Trophoblast cell (in vitro differentiated cells and primary cell): ENCODE measurements around the gene AXIN2.

Experiments used
- DNase-seq, 2 donors: peaks; one replicate each; pipeline ENCODE4 v3.0.0-alpha.2; 2016
- H2AFZ ChIP-seq: 2 replicates; pipeline ENCODE4 v1.6.1; 2013; ENCODE audit warnings: low read length, moderate library complexity, mild to moderate bottlenecking; ENCODE audit not compliant: insufficient read depth, poor library complexity
- H2AK5ac ChIP-seq: 2 replicates; pipeline ENCODE4 v1.6.1; 2013; ENCODE audit warnings: mild to moderate bottlenecking, low read length
- H2BK120ac ChIP-seq: 2 replicates; pipeline ENCODE4 v1.6.1; 2013; ENCODE audit warnings: low read length, mild to moderate bottlenecking, moderate library complexity; ENCODE audit not compliant: insufficient read depth, poor library complexity
- H2BK12ac ChIP-seq: 2 replicates; pipeline ENCODE4 v1.6.1; 2013; ENCODE audit warnings: mild to moderate bottlenecking, low read length, moderate library complexity
- H2BK5ac ChIP-seq: 2 replicates; pipeline ENCODE4 v1.6.1; 2013; ENCODE audit warnings: low read length, low read depth, moderate library complexity, mild to moderate bottlenecking; ENCODE audit not compliant: poor library complexity
- H3K14ac ChIP-seq: 2 replicates; pipeline ENCODE4 v1.6.1; 2013; ENCODE audit warnings: mild to moderate bottlenecking, low read length
- H3K18ac ChIP-seq: 2 replicates; pipeline ENCODE4 v1.6.1; 2013; ENCODE audit warnings: mild to moderate bottlenecking, low read length
- H3K23ac ChIP-seq: 2 replicates; pipeline ENCODE4 v1.6.1; 2013; ENCODE audit warnings: low read length
- H3K27ac ChIP-seq: 2 replicates; pipeline ENCODE4 v1.5.1; 2013; ENCODE audit warnings: low read depth, mild to moderate bottlenecking, inconsistent platforms, low read length, moderate library complexity
- H3K27me3 ChIP-seq: 2 replicates; pipeline ENCODE4 v1.6.1; 2013; ENCODE audit warnings: inconsistent platforms, mild to moderate bottlenecking, low read length, moderate library complexity; ENCODE audit not compliant: insufficient read depth
- H3K36me3 ChIP-seq, 2 experiments: 1 replicate in 1 of 2; 2 replicates in 1 of 2; pipeline ENCODE4 v1.6.1; 2013; ENCODE audit warnings: low read length in 2 of 2, mild to moderate bottlenecking in 2 of 2, moderate library complexity in 1 of 2; ENCODE audit not compliant: insufficient read depth in 2 of 2, control insufficient read depth in 1 of 2
- H3K4ac ChIP-seq: 2 replicates; pipeline ENCODE4 v1.6.1; 2013; ENCODE audit warnings: low read depth, mild to moderate bottlenecking, low read length, moderate library complexity
- H3K4me1 ChIP-seq, 2 experiments: 1 replicate in 1 of 2; 2 replicates in 1 of 2; pipeline ENCODE4 v1.6.1; 2013; ENCODE audit warnings: low read length in 2 of 2, mild to moderate bottlenecking in 2 of 2, moderate library complexity in 1 of 2; ENCODE audit not compliant: insufficient read depth in 2 of 2, control insufficient read depth in 1 of 2
- H3K4me2 ChIP-seq: 2 replicates; pipeline ENCODE4 v1.6.1; 2013; ENCODE audit warnings: inconsistent platforms, mild to moderate bottlenecking, low read length, moderate library complexity
- H3K4me3 ChIP-seq: 2 replicates; pipeline ENCODE4 v1.5.1; 2013; ENCODE audit warnings: mild to moderate bottlenecking, low read depth, low read length, inconsistent platforms
- H3K79me1 ChIP-seq: one replicate; pipeline ENCODE4 v1.6.1; 2013; ENCODE audit warnings: low read length
- H3K79me2 ChIP-seq: 2 replicates; pipeline ENCODE4 v1.6.1; 2013; ENCODE audit warnings: low read length, mild to moderate bottlenecking; ENCODE audit not compliant: control insufficient read depth, insufficient read depth, poor library complexity
- H3K9ac ChIP-seq: 2 replicates; pipeline ENCODE4 v1.6.1; 2013; ENCODE audit warnings: mild to moderate bottlenecking, low read length
- H3K9me3 ChIP-seq: 2 replicates; pipeline ENCODE4 v1.6.1; 2013; ENCODE audit warnings: low read depth, mild to moderate bottlenecking, control low read depth, inconsistent platforms, low read length; ENCODE audit not compliant: insufficient read depth
- H4K12ac ChIP-seq: 2 replicates; pipeline ENCODE4 v1.6.1; 2013; ENCODE audit warnings: low read depth, mild to moderate bottlenecking, low read length, moderate library complexity
- H4K8ac ChIP-seq: 2 replicates; pipeline ENCODE4 v1.6.1; 2013; ENCODE audit warnings: low read depth, mild to moderate bottlenecking, low read length, moderate library complexity
- H4K91ac ChIP-seq: one replicate; pipeline ENCODE4 v1.6.1; 2013; ENCODE audit warnings: low read depth, mild to moderate bottlenecking, low read length, moderate library complexity
- WGBS: extraction: QIAGEN DNeasy Blood & Tissue Kit; methylation state at CpG from one replicate; pipeline ENCODE4 v1.1.7; 2013; ENCODE audit warnings: missing lambda C conversion rate; ENCODE audit not compliant: insufficient read length, insufficient coverage; ENCODE audit errors: extremely low coverage; 5-methylcytosine and 5-hydroxymethylcytosine counted together

Gene AXIN2

DNA sequence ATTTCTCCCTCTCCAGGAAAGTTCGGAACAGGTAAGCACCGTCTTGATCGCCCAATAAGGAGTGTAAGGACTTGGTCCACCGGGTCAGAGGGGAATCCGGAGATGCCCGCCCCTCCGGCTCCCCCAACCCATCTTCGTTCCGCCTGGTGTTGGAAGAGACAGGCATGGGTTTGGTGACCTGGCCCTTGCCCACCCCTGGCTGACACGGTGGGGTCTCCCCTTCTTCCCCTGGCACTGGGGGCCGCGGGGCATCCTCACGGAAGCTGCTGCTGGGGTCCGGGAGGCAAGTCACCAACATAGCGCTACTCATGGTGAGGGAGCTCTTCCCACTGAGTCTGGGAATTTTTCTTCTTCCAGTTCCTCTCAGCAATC lies 3.2 kb downstream of the AXIN2 start:
- no peak overlapping the region for H3K18ac ChIP-seq
- peaks cover 12 to 18% of the 10 kb centered on the region in 2 experiments for H3K4me1 ChIP-seq
- H3K4ac ChIP-seq, result peak overlapping the region; percentile 34
- peak overlapping the region; percentile 75 for H3K4me2 ChIP-seq
- no peak overlapping the region for H3K14ac ChIP-seq
- H3K4me3 ChIP-seq, result no peak overlapping the region
- no peaks in the 10 kb centered on the region for H3K27me3 ChIP-seq
- WGBS, result no CpG with 5 or more reads among the region's 15 CpGs
- H3K27ac ChIP-seq, result no peak overlapping the region
- H3K9ac ChIP-seq, result no peak overlapping the region
- H2AFZ ChIP-seq, result no peak overlapping the region
- H4K8ac ChIP-seq, result no peak overlapping the region
- H2BK12ac ChIP-seq, result no peak overlapping the region
- peaks cover 12% of the 10 kb centered on the region for H3K79me2 ChIP-seq
- no peak overlapping the region for H3K23ac ChIP-seq
- H2BK5ac ChIP-seq, result no peak overlapping the region
- peaks cover 16% of the 10 kb centered on the region for H3K79me1 ChIP-seq
- DNase-seq, result no peak
- peaks cover 11 to 15% of the 10 kb centered on the region in 2 experiments for H3K36me3 ChIP-seq
- H3K9me3 ChIP-seq, result peaks cover 1% of the 10 kb centered on the region
- no peak overlapping the region for H2BK120ac ChIP-seq
- no peak overlapping the region for H2AK5ac ChIP-seq
- H4K12ac ChIP-seq, result no peak overlapping the region
- no peak overlapping the region for H4K91ac ChIP-seq

DNA sequence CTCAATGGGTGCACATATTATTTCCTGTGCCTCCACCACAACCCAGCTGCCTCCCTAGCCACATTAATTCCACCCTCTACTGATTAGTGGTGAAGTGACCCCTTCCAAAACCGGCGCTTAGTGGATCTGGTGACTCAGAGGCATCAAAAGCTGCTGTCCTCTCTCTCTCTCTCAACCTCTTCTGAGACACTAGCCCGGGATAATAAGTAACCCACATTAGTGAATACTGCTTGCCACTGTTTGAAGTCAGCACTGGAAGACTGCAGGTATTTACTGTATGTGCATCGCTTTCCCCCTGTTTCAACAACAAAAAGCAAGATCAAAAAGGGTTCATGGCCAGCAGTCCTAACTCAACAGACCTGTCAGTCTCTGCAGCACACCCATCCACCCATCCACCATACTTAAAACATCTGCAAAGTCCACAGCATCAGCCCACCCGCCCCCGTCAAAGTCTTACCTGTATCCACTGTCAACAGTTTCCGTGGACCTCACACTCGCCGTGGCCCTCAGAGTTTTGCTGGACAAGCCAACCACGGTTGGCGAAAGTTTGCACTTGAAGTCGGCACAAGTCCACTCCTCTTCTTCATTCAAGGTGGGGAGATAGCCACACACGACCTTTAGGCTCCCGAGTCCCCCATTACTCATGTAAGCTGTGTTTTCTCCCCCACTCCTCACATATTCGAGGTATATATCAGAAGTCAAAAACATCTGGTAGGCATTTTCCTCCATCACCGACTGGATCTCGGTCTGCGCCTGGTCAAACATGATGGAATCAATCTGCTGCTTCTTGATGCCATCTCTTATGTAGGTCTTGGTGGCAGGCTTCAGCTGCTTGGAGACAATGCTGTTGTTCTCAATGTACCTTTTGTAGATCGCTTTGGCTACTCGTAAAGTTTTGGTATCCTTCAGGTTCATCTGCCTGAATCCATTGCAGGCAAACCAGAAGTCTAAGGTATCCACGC lies 3.8 kb downstream of the AXIN2 start:
- Histone ChIP-seq H3K27ac (no peak overlapping the region), H2BK120ac (no peak overlapping the region), H3K4me3 (no peak overlapping the region), H3K4me1 (peaks cover 12 to 18% of the 10 kb centered on the region in 2 experiments), H3K4me2 (peak overlapping the region; percentile 19), H4K91ac (no peak overlapping the region), H3K9ac (peak overlapping the region; percentile 29), H3K18ac (peak overlapping the region; percentile 38), H3K27me3 (no peaks in the 10 kb centered on the region), H2AK5ac (no peak overlapping the region), H4K12ac (no peak overlapping the region), H3K14ac (no peak overlapping the region), H3K9me3 (peaks cover 1% of the 10 kb centered on the region), H4K8ac (no peak overlapping the region), H3K79me1 (peaks cover 16% of the 10 kb centered on the region), H2BK5ac (no peak overlapping the region), H3K36me3 (peaks cover 11 to 15% of the 10 kb centered on the region in 2 experiments), H3K23ac (no peak overlapping the region), H2BK12ac (no peak overlapping the region), H2AFZ (no peak overlapping the region), H3K4ac (no peak overlapping the region), H3K79me2 (peaks cover 12% of the 10 kb centered on the region)
- DNase-seq, result peak in 1 of 2 donors; percentile 39
- no CpG with 5 or more reads among the region's 21 CpGs for WGBS

DNA sequence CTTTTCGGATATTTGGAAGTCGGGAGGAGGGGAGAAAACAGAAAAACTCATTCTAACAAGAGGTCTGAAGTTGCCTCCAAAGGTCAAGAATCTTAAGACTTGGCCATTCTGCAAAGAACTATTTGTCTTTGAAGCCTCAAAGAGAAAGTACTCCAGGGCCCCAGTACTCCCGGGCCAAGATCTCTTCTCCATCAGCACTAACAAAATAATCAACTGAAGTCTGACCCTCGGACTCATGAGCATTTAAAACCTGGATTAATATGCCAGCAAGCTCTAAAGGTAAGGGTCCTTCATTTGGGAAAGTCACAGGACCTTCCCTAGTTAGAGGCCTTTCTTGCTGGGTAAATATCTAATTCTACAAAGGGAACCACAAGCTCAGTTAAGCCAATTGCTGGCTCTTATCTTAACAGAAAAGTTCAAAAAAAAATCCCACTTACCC lies 4.5 kb downstream of the AXIN2 start:
- Histone ChIP-seq H4K8ac (no peak overlapping the region), H3K79me2 (peaks cover 12% of the 10 kb centered on the region), H3K27ac (no peak overlapping the region), H3K4me2 (peak overlapping the region; percentile 19), H3K4me3 (no peak overlapping the region), H3K23ac (no peak overlapping the region), H3K9ac (no peak overlapping the region), H2BK5ac (no peak overlapping the region), H3K79me1 (peaks cover 16% of the 10 kb centered on the region), H2AFZ (no peak overlapping the region), H2AK5ac (no peak overlapping the region), H3K9me3 (peaks cover 1% of the 10 kb centered on the region), H2BK120ac (no peak overlapping the region), H2BK12ac (no peak overlapping the region), H3K4me1 (peaks cover 12 to 15% of the 10 kb centered on the region in 2 experiments), H3K18ac (no peak overlapping the region), H3K4ac (no peak overlapping the region), H4K12ac (no peak overlapping the region), H3K14ac (no peak overlapping the region), H3K27me3 (no peaks in the 10 kb centered on the region), H3K36me3 (peaks cover 14 to 15% of the 10 kb centered on the region in 2 experiments), H4K91ac (no peak overlapping the region)
- no peak for DNase-seq
- no CpG with 5 or more reads among the region's 4 CpGs for WGBS

DNA sequence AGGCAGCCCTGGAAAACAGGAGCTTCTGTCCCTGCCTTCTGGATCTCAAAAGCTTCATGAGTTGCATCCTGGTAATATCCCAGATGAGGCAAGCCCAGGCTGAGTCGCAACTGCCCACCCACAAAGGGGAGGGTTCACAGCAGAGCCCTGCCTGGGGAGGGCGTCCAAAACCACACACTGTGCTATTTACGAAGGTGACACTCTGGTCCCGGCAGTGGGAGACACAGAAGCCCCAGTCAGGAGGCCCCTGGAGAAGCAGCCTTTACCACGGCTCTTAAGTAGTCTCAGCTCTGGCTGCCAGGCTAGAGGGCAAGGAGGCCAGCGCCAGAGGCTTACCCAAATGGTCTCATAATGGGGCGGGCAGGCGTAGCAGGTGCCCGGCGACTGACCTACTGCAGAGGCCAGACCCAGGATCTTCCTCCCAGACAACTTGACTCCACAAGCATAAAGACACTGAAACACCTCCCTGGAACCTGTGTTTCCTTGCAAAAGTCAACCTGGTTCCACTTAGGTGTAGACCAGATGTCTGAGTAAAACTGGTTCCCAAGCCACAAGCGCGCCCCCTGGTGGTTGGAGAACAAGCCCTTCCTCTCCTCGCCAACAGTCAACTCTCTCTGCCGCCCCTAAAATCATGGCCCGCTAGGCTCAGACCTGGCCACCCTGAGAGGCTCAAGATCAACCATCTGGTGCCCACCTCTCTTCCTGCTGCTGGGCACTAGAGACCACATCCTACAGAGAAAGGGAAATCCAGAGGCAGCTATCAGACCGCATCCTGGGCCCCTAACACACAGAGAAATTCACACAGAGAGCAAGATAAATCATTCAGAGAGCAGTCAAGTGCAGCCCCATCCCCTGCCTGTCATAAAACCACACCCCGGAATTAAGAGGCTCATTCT lies 5.2 kb downstream of the AXIN2 start:
- Histone ChIP-seq H4K8ac (no peak overlapping the region), H3K27ac (no peak overlapping the region), H2BK5ac (no peak overlapping the region), H2BK12ac (no peak overlapping the region), H3K9me3 (peaks cover 1% of the 10 kb centered on the region), H3K4ac (peak overlapping the region; percentile 11), H3K4me2 (peak overlapping the region; percentile 31), H3K36me3 (peaks cover 14 to 17% of the 10 kb centered on the region in 2 experiments), H3K27me3 (no peaks in the 10 kb centered on the region), H3K23ac (no peak overlapping the region), H3K14ac (no peak overlapping the region), H3K9ac (no peak overlapping the region), H3K4me1 (peaks cover 12 to 15% of the 10 kb centered on the region in 2 experiments), H4K12ac (no peak overlapping the region), H2BK120ac (no peak overlapping the region), H3K4me3 (no peak overlapping the region), H2AFZ (no peak overlapping the region), H3K79me2 (peaks cover 12% of the 10 kb centered on the region), H4K91ac (peak overlapping the region; percentile 24), H3K18ac (no peak overlapping the region), H3K79me1 (peaks cover 15% of the 10 kb centered on the region), H2AK5ac (peak overlapping the region; percentile 18)
- DNase-seq, result peak; percentile 69 to 89
- WGBS, result no CpG with 5 or more reads among the region's 17 CpGs
